Measurements from ENCODE around the gene GAS7. TPM values are rescaled to one million over a fixed set of nuclear protein-coding genes. Genes with fewer than 3 reads are reported as not detected.
A peak's percentile ranks its signal among the peaks of the same experiment; 100 is the strongest.

The GAS7 gene
- total and polyA plus RNA-seq, 4 donors = 9.0 to 112 (median 46.1) TPM

DNA sequence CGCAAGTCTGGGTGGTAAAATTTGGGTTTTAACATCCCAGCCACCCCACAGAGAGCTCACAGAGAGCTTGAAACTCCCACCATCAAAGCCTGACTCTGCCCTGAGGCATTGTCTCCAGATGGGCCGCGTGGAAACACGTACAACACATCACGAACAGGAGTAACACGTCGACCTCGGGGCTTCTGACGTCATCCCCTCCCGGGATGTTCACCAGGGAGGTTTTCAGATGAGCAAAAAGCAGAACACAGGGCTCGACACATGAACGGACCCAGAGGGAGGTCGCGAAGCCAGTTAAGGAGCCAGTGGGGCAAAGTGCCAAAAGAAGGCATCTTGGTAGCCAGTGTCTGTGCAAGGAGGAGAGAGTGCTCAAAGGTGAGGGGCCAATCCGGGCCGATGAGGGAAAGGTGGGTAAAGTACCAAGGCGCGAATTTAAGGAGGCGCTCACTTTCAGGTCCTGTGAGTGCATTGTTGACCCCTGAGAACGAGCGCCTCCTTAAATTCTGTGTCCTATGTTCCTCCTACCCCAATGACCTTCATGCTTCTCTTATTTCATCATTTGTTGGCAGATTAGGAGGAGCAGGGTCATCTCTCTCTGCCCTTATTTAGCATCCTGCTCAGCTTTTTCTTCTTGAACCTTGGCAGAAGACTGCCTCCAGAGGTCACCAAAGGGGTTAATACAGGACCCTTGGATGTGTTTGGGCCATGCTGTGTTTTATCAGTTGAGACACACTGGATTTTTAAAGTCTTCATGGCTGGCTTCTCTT is 298.9 kb downstream of the GAS7 start:
- WGBS, 2 donors = 61 to 68% methylated on average over 21 of the region's 21 CpGs
- TF ChIP-seq, protein P1, sequence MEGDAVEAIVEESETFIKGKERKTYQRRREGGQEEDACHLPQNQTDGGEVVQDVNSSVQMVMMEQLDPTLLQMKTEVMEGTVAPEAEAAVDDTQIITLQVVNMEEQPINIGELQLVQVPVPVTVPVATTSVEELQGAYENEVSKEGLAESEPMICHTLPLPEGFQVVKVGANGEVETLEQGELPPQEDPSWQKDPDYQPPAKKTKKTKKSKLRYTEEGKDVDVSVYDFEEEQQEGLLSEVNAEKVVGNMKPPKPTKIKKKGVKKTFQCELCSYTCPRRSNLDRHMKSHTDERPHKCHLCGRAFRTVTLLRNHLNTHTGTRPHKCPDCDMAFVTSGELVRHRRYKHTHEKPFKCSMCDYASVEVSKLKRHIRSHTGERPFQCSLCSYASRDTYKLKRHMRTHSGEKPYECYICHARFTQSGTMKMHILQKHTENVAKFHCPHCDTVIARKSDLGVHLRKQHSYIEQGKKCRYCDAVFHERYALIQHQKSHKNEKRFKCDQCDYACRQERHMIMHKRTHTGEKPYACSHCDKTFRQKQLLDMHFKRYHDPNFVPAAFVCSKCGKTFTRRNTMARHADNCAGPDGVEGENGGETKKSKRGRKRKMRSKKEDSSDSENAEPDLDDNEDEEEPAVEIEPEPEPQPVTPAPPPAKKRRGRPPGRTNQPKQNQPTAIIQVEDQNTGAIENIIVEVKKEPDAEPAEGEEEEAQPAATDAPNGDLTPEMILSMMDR (IDR thresholded peaks at IDR 0.05; ENCODE audit: control extremely low read depth, extremely low read depth) = no peak
- Histone ChIP-seq H3K27ac (ENCODE audit: low read depth in 1 of 2, low read length in 1 of 2) (no peak overlapping the region), H3K9me3 (ENCODE audit: control insufficient read depth in 4 of 4, insufficient read depth in 3 of 4, low read length in 3 of 4) (peaks cover 0 to 3% (median 1%) of the 10 kb centered on the region in 4 donors), H3K4me3 (no peak overlapping the region), H3K4me1 (ENCODE audit: control insufficient read depth in 5 of 5, insufficient read depth in 5 of 5, low read length in 5 of 5) (peaks cover 0 to 33% (median 0%) of the 10 kb centered on the region in 5 donors), H3K9ac (ENCODE audit: insufficient read depth in 1 of 2, low read length in 2 of 2) (no peak overlapping the region), H3K36me3 (ENCODE audit: control insufficient read depth in 4 of 4, insufficient read depth in 4 of 4, low read length in 4 of 4) (no peaks in the 10 kb centered on the region), H3K27me3 (ENCODE audit: control insufficient read depth in 3 of 3, insufficient read depth in 3 of 3, low read length in 2 of 3) (no peaks in the 10 kb centered on the region)
- DNase-seq (no peak), ATAC-seq (ENCODE audit: insufficient read depth, low FRiP score) (no peak)

GRCh38 chr17:9898812-9899211 is 299.6 kb downstream of the GAS7 start:
- H3K27ac ChIP-seq (ENCODE audit: low read depth in 1 of 2, low read length in 1 of 2) = no peak overlapping the region
- WGBS, 2 donors = 92 to 95% methylated on average over 8 of the region's 8 CpGs
- ATAC-seq (ENCODE audit: insufficient read depth, low FRiP score) = no peak
- no peak overlapping the region for H3K4me3 ChIP-seq
- peaks cover 0 to 33% (median 0%) of the 10 kb centered on the region in 5 donors for H3K4me1 ChIP-seq (ENCODE audit: control insufficient read depth in 5 of 5, insufficient read depth in 5 of 5, low read length in 5 of 5)
- H3K9ac ChIP-seq (ENCODE audit: insufficient read depth in 1 of 2, low read length in 2 of 2) = no peak overlapping the region
- no peaks in the 10 kb centered on the region for H3K27me3 ChIP-seq (ENCODE audit: control insufficient read depth in 3 of 3, insufficient read depth in 3 of 3, low read length in 2 of 3)
- H3K36me3 ChIP-seq (ENCODE audit: control insufficient read depth in 4 of 4, insufficient read depth in 4 of 4, low read length in 4 of 4) = no peaks in the 10 kb centered on the region
- H3K9me3 ChIP-seq (ENCODE audit: control insufficient read depth in 4 of 4, insufficient read depth in 3 of 4, low read length in 3 of 4) = peaks cover 0 to 5% (median 1%) of the 10 kb centered on the region in 4 donors
- no peak for DNase-seq
- TF ChIP-seq, protein P1 (IDR thresholded peaks at IDR 0.05; ENCODE audit: control extremely low read depth, extremely low read depth) = no peak

- TF ChIP-seq, protein P1 (IDR thresholded peaks at IDR 0.05; ENCODE audit: control extremely low read depth, extremely low read depth) = no peak
- Histone ChIP-seq H3K9ac (ENCODE audit: insufficient read depth in 1 of 2, low read length in 2 of 2) (no peak overlapping the region), H3K4me1 (ENCODE audit: control insufficient read depth in 5 of 5, insufficient read depth in 5 of 5, low read length in 5 of 5) (peaks cover 0 to 32% (median 0%) of the 10 kb centered on the region in 5 donors), H3K27ac (ENCODE audit: low read depth in 1 of 2, low read length in 1 of 2) (no peak overlapping the region), H3K9me3 (ENCODE audit: control insufficient read depth in 4 of 4, insufficient read depth in 3 of 4, low read length in 3 of 4) (peaks cover 0 to 5% (median 1%) of the 10 kb centered on the region in 4 donors), H3K4me3 (no peak overlapping the region), H3K36me3 (ENCODE audit: control insufficient read depth in 4 of 4, insufficient read depth in 4 of 4, low read length in 4 of 4) (no peaks in the 10 kb centered on the region), H3K27me3 (ENCODE audit: control insufficient read depth in 3 of 3, insufficient read depth in 3 of 3, low read length in 2 of 3) (no peaks in the 10 kb centered on the region)
- 73 to 80% methylated on average over 13 of the region's 13 CpGs for WGBS, 2 donors
- peak in 1 of 3 donors; percentile 30 for DNase-seq
- no peak for ATAC-seq (ENCODE audit: insufficient read depth, low FRiP score)
Measured at GRCh38 chr17:9897372-9897968, 300.9 kb downstream of the GAS7 start.
